HepG2 (cell line): Measurements from ENCODE around the gene CAPN8. TPM values are rescaled to one million over a fixed set of nuclear protein-coding genes. Genes with fewer than 3 reads are reported as not detected.
A peak's percentile ranks its signal among the peaks of the same experiment; 100 is the strongest.

Source experiments
- ATAC-seq: fragments of 200-7000 bp; cut with Tn5 transposase; 3 replicates; pipeline ENCODE4 v1.9.1; 2020; ENCODE audit warnings: mild to moderate bottlenecking, moderate library complexity
- BruUV-seq: library from RNA; stranded (reverse); fragments of 400-500 nt; replicated peaks from 2 replicates; lab custom pipeline; 2021; lab: Mats Ljungman, UMichigan
- CTCF ChIA-PET: fragments of 300-600 bp; formaldehyde crosslinking; extraction: SDS; loops from one replicate; lab custom pipeline; 2021; ENCODE audit warnings: low total read pairs, inconsistent platforms, low intra/inter-chr PET ratio; lab: Yijun Ruan, JAX
- POLR2A ChIA-PET: fragments of 350-600 bp; sonication (Branson Sonifier 250); formaldehyde crosslinking; loops from one replicate; lab custom pipeline; 2020; ENCODE audit warnings: antibody characterized with exemption, inconsistent platforms; lab: Yijun Ruan, JAX
- DNase-seq: peaks from one replicate; pipeline ENCODE4 v3.0.0-alpha.2; 2015; ENCODE audit warnings: low spot score
- FAIRE-seq: peaks from 3 replicates; lab custom pipeline; 2011; peaks lifted over from hg19 to GRCh38; lab: Jason Lieb, UNC
- H2AFZ ChIP-seq: one replicate; pipeline ENCODE4 v1.6.1; 2011; ENCODE audit warnings: low read length, inconsistent platforms
- H3K27ac ChIP-seq: fragments of 300-600 bp; 3 replicates; pipeline ENCODE4 v1.8.0; 2011; ENCODE audit warnings: mixed run types, mild to moderate bottlenecking, mixed read lengths, low read length, inconsistent platforms; ENCODE audit not compliant: insufficient read depth; ENCODE audit errors: extremely low read length
- H3K27me3 ChIP-seq, 2 experiments: fragments of 200-600 bp in 1 of 2; 2 replicates in 1 of 2; 3 replicates in 1 of 2; pipeline versions ENCODE4 v1.6.0 to v1.8.0; 2011; ENCODE audit warnings: low read length in 2 of 2, mild to moderate bottlenecking in 2 of 2, moderate library complexity in 2 of 2, inconsistent platforms in 1 of 2; ENCODE audit not compliant: insufficient read depth in 2 of 2, control insufficient read depth in 1 of 2
- H3K36me3 ChIP-seq, 2 experiments: fragments of 200-600 bp in 1 of 2; replicated peaks in 1 of 2; 2 replicates in 1 of 2; 3 replicates in 1 of 2; pipeline versions ENCODE4 v1.5.1 to v1.8.0; 2011; ENCODE audit warnings: low read length in 2 of 2, inconsistent platforms in 1 of 2; ENCODE audit not compliant: insufficient read depth in 2 of 2, control insufficient read depth in 1 of 2
- H3K4me1 ChIP-seq: 2 replicates; pipeline ENCODE4 v1.5.1; 2012; ENCODE audit warnings: low read length, inconsistent platforms; ENCODE audit not compliant: insufficient read depth
- H3K4me2 ChIP-seq: 2 replicates; pipeline ENCODE4 v1.6.0; 2011; ENCODE audit warnings: low read depth, low read length, inconsistent platforms
- H3K4me3 ChIP-seq, 3 experiments: fragments of 200-600 bp in 1 of 3; sonication (generic), shearing (Covaris generic) in 1 of 3; replicated peaks in 1 of 3; 2 replicates each; pipeline ENCODE4 v1.5.1; 2011 to 2016; ENCODE audit warnings: low read length in 3 of 3, inconsistent platforms in 2 of 3, low read depth in 2 of 3, mild to moderate bottlenecking in 2 of 3, control low read depth in 1 of 3, mixed read lengths in 1 of 3; ENCODE audit not compliant: insufficient read depth in 1 of 3
- H3K79me2 ChIP-seq: one replicate; pipeline ENCODE4 v1.6.1; 2011; ENCODE audit warnings: low read length, inconsistent platforms; ENCODE audit not compliant: insufficient read depth
- H3K9ac ChIP-seq: 2 replicates; pipeline ENCODE4 v1.6.0; 2011; ENCODE audit warnings: mild to moderate bottlenecking, low read depth, low read length, inconsistent platforms; ENCODE audit not compliant: insufficient read depth
- H3K9me3 ChIP-seq: 2 replicates; pipeline ENCODE4 v1.5.1; 2012; ENCODE audit warnings: mild to moderate bottlenecking, low read length
- H4K20me1 ChIP-seq: 2 replicates; pipeline ENCODE4 v1.6.0; 2011; ENCODE audit warnings: inconsistent platforms, mild to moderate bottlenecking, low read length, moderate library complexity; ENCODE audit not compliant: insufficient read depth
- BORCS8-MEF2B ChIP-seq: sonication (generic); formaldehyde crosslinking; IDR thresholded peaks from 2 replicates; pipeline ENCODE4 v1.8.0; 2022; ENCODE audit warnings: mild to moderate bottlenecking, missing genetic modification reagents
- FOXM1 ChIP-seq: sonication (generic); formaldehyde crosslinking; IDR thresholded peaks from 2 replicates; pipeline ENCODE4 v1.5.0; 2020; ENCODE audit warnings: missing genetic modification reagents
- GATAD2A ChIP-seq: IDR thresholded peaks from 2 replicates; pipeline ENCODE4 v1.6.1; 2016
- NCOA1 ChIP-seq: sonication (generic); formaldehyde crosslinking; IDR thresholded peaks from 2 replicates; pipeline ENCODE4 v1.9.0; 2021; ENCODE audit warnings: missing genetic modification reagents
- NCOA2 ChIP-seq: sonication (generic); formaldehyde crosslinking; IDR thresholded peaks from 2 replicates; pipeline ENCODE4 v1.8.0; 2022; ENCODE audit warnings: inconsistent platforms
- PBX2 ChIP-seq: IDR thresholded peaks from 2 replicates; pipeline ENCODE4 v1.6.1; 2016; ENCODE audit warnings: control low read depth
- PHF5A ChIP-seq: IDR thresholded peaks from one replicate; pipeline ENCODE4 v1.6.1; 2018; ENCODE audit warnings: low read depth, missing genetic modification reagents; ENCODE audit not compliant: unreplicated experiment
- ZNF615 ChIP-seq: sonication (generic); formaldehyde crosslinking; IDR thresholded peaks from 2 replicates; pipeline ENCODE4 v1.5.0; 2020; ENCODE audit warnings: mild to moderate bottlenecking, missing genetic modification reagents, borderline replicate concordance
- ZNF710 ChIP-seq: sonication (generic); formaldehyde crosslinking; IDR thresholded peaks from 2 replicates; pipeline ENCODE4 v1.5.0; 2020; ENCODE audit warnings: mild to moderate bottlenecking, missing genetic modification reagents, borderline replicate concordance
- ZXDC ChIP-seq: sonication (generic); formaldehyde crosslinking; IDR thresholded peaks from 2 replicates; pipeline ENCODE4 v1.5.0; 2020; ENCODE audit warnings: mild to moderate bottlenecking, missing genetic modification reagents
- WGBS: methylation state at CpG from one replicate; pipeline ENCODE4 v1.1.6; 2017; ENCODE audit warnings: low lambda C conversion rate; 5-methylcytosine and 5-hydroxymethylcytosine counted together
- in situ Hi-C: cut with HindIII; loops from 2 replicates; pipeline ENCODE4 v1.10.0; 2017; ENCODE audit warnings: low pct_unique_long_range_greater_than_20kb; ENCODE audit not compliant: extremely low pct_ligation_motif_present
- intact Hi-C: fragments of 100-400 bp; cut with micrococcal nuclease; formaldehyde crosslinking; loops from one replicate; pipeline ENCODE4 v1.10.0; 2022; ENCODE audit not compliant: unreplicated experiment
- polyA plus RNA-seq, 8 experiments: library from polyadenylated mRNA; depleted of rRNA in 3 of 8; stranded (reverse) in 7 of 8; unstranded in 1 of 8; fragments of >200 nt; fragmentation: Illumina TruSeq in 4 of 8; extraction: Trizol in 4 of 8; gene quantifications; 2 replicates each; pipeline versions ENCODE4 v1.2.1 to v1.2.3, GENCODE V29; 2011 to 2016; ENCODE audit warnings: low read depth in 4 of 8, missing spikeins in 1 of 8, mixed read lengths in 1 of 8; ENCODE audit not compliant: insufficient read depth in 1 of 8
- total RNA-seq, 5 experiments: library from RNA; depleted of rRNA; stranded (reverse); fragments of >200 nt; fragmentation: Illumina TruSeq; extraction: Trizol; gene quantifications; 2 replicates each; pipeline ENCODE4 v1.2.3, GENCODE V29; 2016; ENCODE audit warnings: low read depth in 1 of 5
- TF ChIP-seq, protein P1 (sequence below): sonication (generic); formaldehyde crosslinking; conservative IDR thresholded peaks from 2 replicates; pipeline ENCODE4 v1.4.0; 2020; ENCODE audit warnings: missing genetic modification reagents

Gene CAPN8
- total and polyA plus RNA-seq, 2 of the 13 experiments (the other 11 are each of a cell fraction or from before 2014, with no cell fraction given), result 0.20 to 0.25 TPM

DNA sequence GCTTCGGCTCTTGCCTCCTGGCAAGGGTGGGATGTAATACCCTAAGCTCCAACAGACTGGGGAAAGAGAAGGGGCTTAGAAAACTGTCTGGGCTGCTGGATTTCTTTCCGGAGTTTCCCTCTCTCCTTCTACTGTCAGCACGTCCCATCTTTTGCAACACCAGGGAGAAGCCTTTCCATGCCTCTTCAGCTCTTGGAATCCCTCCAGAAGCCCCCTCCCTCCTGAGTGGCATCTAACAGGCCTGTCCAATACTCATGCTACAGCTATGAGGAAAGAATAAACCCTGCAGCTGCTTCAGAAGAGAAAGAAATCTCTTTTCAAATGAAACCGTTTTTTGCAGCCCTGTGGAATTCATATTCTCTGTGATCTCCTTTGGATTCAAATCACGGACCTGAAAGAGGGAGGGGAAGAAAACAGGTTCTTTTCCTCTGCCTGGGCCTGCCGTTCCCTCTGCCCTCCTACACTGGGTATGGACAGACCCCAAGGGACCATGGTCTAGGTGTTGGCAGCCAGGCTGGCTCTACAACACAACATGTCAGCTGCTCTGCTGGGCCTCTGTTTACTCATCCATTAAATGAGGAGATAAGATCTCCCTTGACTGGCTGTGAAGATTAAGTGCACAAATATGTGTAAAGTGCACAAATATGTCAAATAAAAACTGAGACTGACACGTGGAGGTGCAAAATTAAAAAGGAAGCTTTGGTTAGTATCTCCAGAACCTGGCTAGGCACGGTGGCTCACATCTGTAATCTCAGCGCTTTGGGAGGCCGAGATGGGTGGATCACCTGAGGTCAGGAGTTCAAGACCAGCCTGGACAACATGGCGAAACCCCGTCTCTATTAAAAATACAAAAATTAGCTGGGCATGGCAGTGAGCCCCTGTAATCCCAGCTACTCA, 40.8 kb upstream of the CAPN8 start (continued):
- TF ChIP-seq GATAD2A (CRISPR knock-in tag), result no peak
- TF ChIP-seq FOXM1 (CRISPR knock-in tag), result no peak
- 0 out of 2 replicates have a peak, but pooled peaks have one; percentile 28 for TF ChIP-seq NCOA2 (CRISPR knock-in tag)

DNA sequence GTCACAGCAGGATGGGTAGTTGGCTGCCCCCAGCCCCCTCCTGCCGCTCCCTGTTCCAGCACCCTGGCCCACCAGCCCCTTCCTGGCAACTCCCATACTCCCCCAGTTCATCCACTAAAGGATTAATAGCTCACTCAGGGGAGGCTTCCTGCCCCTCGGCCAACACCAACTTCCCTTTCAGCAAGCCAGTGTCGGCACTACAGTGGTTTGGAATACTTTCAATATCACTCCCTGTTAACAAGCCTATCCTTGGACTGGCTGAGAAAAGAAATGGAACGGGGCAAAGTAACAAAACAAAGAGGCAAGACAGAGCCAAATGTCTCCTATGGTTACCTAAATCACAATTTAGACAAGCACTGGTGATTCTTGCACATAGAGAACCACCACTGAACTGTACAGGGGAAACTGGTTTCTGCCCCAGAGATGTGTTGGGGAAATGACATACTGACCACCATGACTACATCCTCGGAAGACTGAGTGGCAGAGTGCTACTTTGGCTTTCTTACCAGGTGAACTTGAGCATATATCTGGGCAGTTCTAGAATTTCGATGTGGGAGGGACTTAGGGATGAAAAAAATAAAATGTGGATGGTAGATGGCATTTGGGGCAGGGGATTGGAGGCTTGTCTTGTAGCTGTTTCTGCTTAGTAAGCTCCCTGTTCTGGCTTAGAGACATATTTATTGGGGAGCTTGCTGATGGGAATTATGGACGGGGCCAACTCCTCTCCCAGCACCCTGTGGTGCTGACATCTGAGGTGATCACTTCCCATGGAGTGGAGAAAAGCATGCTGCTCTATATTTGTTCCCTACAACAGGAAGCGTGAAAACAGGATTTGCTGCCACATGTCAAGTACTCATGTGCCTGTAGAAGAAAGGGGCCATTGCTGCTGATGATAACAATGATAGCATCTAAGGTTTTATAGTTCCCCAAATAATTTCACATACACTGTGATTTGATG, 39.7 kb upstream of the CAPN8 start:
- FAIRE-seq, result no peak
- H3K27ac ChIP-seq, result no peak overlapping the region
- TF ChIP-seq BORCS8-MEF2B (no peak), ZXDC (CRISPR knock-in tag) (no peak), ZNF615 (CRISPR knock-in tag) (no peak), PHF5A (CRISPR knock-in tag) (no peak), PBX2 (no peak), NCOA1 (CRISPR knock-in tag) (no peak), ZNF710 (no peak)
- TF ChIP-seq, protein P1, sequence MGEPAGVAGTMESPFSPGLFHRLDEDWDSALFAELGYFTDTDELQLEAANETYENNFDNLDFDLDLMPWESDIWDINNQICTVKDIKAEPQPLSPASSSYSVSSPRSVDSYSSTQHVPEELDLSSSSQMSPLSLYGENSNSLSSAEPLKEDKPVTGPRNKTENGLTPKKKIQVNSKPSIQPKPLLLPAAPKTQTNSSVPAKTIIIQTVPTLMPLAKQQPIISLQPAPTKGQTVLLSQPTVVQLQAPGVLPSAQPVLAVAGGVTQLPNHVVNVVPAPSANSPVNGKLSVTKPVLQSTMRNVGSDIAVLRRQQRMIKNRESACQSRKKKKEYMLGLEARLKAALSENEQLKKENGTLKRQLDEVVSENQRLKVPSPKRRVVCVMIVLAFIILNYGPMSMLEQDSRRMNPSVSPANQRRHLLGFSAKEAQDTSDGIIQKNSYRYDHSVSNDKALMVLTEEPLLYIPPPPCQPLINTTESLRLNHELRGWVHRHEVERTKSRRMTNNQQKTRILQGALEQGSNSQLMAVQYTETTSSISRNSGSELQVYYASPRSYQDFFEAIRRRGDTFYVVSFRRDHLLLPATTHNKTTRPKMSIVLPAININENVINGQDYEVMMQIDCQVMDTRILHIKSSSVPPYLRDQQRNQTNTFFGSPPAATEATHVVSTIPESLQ (CRISPR knock-in tag), result no peak

More for the DNA sequence above, 39.7 kb upstream of the CAPN8 start:
- no peaks in the 10 kb centered on the region for H4K20me1 ChIP-seq
- intact Hi-C loops, result loop anchor here (10.0 kb wide), 1 partner anchor 140 kb away; the partner anchor contains the start of gene TP53BP2
- H3K4me1 ChIP-seq, result peaks cover 44% of the 10 kb centered on the region
- WGBS, result 30% methylated on average over 7 of the region's 8 CpGs
- no TSS peak for BruUV-seq
- CTCF ChIA-PET, result no interaction called here
- no peak for DNase-seq
- ATAC-seq, result no peak
- peaks cover 0 to 60% of the 10 kb centered on the region in 2 experiments; a peak in 4 of 5 replicates for H3K27me3 ChIP-seq
- no peak overlapping the region for H2AFZ ChIP-seq
- POLR2A ChIA-PET, result no interaction called here
- no peak overlapping the region for H3K4me3 ChIP-seq
- no peaks in the 10 kb centered on the region for H3K9me3 ChIP-seq
- no peaks in the 10 kb centered on the region for H3K36me3 ChIP-seq
- no peak overlapping the region for H3K9ac ChIP-seq
- in situ Hi-C loops, result no loop called here
- H3K79me2 ChIP-seq, result no peaks in the 10 kb centered on the region
- no peak overlapping the region; the same call in 1 of the 2 replicates for H3K4me2 ChIP-seq
